ENCODE results near the gene RAX.

RAX gene

DNA sequence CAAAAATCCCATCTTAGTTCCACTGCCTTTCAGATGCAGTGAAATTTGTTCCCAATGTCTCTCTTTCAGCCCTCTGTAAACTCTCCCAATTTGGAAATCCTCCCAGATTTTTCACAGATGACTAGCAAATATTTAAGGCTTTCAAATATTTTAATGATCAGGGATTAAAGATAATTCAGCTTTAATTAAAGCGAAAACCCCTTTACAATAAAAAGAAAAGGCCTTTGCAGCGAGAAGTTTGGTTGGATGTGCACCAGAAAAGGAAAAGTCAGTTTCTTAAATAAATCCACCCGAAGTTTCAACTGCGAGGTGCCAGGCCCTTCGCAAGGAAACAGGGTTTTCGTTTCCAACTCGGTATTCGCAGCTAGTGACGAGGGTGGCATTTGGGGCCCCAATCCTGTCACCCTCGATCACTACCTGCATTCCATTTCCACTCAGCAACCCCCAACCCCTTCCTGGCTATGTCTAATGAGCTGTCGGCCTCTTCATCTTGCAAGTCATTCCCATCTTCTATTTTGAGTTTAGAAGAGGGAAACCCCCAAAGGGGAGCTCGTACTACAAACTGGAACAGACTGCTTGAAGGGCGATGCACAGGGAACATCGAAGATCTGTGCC is 1.5 kb downstream of the RAX start:
- DNase-seq = no peak
- no peaks in the 10 kb centered on the region for H3K9me3 ChIP-seq
- H3K4me3 ChIP-seq (ENCODE audit: low read depth, low read length) = no peak overlapping the region
- H3K27me3 ChIP-seq = peaks cover 89% of the 10 kb centered on the region
- no peaks in the 10 kb centered on the region for H3K36me3 ChIP-seq
- TF ChIP-seq, protein P1, sequence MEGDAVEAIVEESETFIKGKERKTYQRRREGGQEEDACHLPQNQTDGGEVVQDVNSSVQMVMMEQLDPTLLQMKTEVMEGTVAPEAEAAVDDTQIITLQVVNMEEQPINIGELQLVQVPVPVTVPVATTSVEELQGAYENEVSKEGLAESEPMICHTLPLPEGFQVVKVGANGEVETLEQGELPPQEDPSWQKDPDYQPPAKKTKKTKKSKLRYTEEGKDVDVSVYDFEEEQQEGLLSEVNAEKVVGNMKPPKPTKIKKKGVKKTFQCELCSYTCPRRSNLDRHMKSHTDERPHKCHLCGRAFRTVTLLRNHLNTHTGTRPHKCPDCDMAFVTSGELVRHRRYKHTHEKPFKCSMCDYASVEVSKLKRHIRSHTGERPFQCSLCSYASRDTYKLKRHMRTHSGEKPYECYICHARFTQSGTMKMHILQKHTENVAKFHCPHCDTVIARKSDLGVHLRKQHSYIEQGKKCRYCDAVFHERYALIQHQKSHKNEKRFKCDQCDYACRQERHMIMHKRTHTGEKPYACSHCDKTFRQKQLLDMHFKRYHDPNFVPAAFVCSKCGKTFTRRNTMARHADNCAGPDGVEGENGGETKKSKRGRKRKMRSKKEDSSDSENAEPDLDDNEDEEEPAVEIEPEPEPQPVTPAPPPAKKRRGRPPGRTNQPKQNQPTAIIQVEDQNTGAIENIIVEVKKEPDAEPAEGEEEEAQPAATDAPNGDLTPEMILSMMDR (IDR thresholded peaks at IDR 0.05; ENCODE audit: low read depth, low read length) = no peak
- no peaks in the 10 kb centered on the region for H3K4me1 ChIP-seq

DNA sequence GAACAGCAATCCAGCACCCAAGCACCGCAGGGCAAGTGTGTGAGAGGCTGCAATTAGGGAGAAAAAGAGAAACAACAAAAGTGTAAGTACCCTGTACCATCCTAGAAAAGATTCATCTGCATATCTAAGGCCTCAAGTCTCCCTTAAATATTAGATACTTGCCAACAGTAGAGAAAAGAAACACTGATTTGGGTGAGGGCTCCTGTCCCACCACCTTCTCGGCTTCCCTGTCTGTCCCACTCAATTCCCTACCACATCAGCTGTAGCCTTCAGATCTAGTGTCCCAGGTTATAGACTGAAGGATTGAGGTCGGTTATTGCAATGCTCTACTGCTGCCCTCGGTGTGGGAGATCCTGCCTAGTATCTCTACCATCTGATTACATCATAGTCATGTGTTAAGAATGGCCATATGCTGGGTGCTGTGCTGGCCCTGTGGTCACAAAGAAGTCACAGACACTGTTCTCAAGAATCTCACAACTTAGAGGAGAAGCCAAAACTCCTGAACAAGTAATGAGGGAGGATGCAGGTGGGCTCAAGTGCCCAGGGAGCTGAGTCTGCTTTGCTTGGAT is 2.5 kb downstream of the RAX start:
- Histone ChIP-seq H3K4me1 (no peaks in the 10 kb centered on the region), H3K36me3 (no peaks in the 10 kb centered on the region), H3K9me3 (no peaks in the 10 kb centered on the region), H3K4me3 (ENCODE audit: low read depth, low read length) (no peak overlapping the region), H3K27me3 (peaks cover 99% of the 10 kb centered on the region)
- TF ChIP-seq, protein P1 (IDR thresholded peaks at IDR 0.05; ENCODE audit: low read depth, low read length) = no peak
- no peak for DNase-seq

DNA sequence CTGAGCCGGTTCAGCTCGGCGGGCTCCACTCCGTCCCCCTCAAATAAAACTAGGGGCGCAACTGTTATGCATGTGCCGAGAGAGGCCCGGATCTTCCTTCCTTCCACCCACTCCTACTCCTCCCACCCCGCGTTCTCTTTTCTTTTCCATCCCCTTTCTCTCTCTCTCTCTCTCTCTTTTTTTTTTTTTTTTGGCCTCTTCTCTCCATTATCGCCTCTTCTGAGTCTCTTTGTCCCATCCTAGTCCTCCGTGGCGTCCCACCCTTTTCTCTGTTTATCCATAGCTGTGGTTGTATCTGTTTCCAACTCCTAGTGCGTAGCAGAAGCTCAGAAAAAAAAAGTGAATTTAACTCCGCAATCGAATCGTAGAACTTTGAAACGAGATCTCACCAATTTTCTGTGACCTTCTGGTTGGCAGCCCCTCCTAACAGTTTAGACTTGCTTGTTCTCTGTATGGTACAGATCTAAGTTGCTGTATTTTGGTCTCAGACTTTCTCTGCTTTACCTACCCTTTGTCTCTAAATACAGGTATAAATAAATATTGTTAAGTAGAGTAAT is 3.6 kb downstream of the RAX start:
- Histone ChIP-seq H3K9me3 (no peaks in the 10 kb centered on the region), H3K36me3 (no peaks in the 10 kb centered on the region), H3K4me3 (ENCODE audit: low read depth, low read length) (no peak overlapping the region), H3K4me1 (no peaks in the 10 kb centered on the region), H3K27me3 (peaks cover 100% of the 10 kb centered on the region)
- DNase-seq = no peak
- TF ChIP-seq, protein P1 (IDR thresholded peaks at IDR 0.05; ENCODE audit: low read depth, low read length) = no peak

DNA sequence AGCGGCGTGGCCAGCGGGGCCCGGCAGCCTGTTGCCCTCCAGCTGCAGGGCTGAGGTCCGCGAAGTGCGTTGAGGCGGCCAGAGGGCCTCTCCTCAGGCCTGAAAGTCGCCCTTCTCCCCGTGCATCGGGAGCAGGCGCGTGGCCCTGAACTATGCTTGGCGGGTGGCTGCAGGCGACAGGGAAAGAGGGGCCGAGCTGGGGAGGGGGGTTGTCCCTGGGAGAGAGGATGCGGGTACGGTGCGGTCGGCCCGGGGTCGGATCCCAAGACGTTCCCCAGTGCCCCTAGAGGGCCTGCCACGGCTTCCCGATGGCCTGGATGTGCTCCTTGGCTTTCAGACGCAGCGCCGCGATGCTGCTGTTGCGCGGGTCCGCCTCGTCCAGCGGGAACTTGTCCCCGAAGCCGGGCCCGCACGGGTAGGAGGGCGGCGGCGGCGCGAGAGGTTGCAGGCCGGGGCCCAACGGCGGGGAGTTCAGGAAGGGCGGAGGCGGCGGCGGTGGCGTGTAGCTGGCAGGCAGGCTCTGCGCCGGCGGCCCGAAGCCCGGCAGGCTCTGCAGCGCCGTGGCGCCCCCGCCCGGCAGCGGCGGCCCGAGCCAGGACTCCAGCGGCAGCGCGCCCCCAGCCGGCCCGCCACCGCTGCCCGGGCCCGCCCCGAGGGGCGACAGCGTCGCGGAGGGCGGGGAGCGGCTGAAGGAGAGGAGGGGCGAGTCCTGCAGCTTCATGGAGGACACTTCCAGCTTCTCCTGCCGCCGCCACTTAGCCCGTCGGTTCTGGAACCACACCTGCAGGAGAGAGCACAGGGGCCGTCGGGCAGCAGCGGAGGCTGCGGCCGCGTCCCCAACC is 4.3 kb downstream of the RAX start:
- Histone ChIP-seq H3K4me1 (no peaks in the 10 kb centered on the region), H3K4me3 (ENCODE audit: low read depth, low read length) (no peak overlapping the region), H3K9me3 (no peaks in the 10 kb centered on the region), H3K36me3 (no peaks in the 10 kb centered on the region), H3K27me3 (peaks cover 100% of the 10 kb centered on the region)
- DNase-seq = peak; percentile 57
- TF ChIP-seq, protein P1 (IDR thresholded peaks at IDR 0.05; ENCODE audit: low read depth, low read length) = no peak

DNA sequence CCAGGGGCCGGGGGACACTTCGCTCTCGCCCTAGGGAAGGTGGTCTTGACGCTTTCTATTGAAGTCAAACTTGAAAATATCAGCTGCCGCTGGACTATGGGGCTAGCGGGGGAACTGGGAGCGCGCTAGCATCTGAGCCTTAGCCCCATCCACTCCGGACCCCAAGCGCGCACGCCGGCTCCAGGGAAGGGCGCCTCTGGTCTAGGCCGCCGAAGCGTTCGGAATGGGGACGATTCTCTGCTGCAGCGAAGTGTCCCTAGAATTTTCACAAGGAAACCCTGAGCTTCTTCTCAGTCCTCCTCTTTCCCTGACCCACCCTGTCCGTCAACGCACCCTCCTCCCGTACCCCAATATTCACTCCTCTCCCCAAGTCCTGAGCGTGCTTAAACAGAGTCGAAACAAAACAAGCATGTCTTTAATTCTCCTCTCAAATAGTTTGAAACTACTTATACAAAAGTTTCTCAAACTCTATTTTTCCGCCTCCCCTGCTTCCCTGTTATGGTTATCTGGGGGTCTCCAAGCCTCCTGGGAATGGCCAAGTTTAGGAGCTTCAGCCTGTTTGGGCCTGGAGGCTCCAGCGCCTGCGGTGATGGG is 5.0 kb downstream of the RAX start:
- H3K36me3 ChIP-seq = no peaks in the 10 kb centered on the region
- no peaks in the 10 kb centered on the region for H3K4me1 ChIP-seq
- DNase-seq = no peak
- H3K4me3 ChIP-seq (ENCODE audit: low read depth, low read length) = no peak overlapping the region
- TF ChIP-seq, protein P1 (IDR thresholded peaks at IDR 0.05; ENCODE audit: low read depth, low read length) = no peak
- H3K9me3 ChIP-seq = no peaks in the 10 kb centered on the region
- H3K27me3 ChIP-seq = peaks cover 100% of the 10 kb centered on the region

Measured in BE2C (cell line).